ENCODE results near the gene PEPD. TPM values are rescaled to one million over a fixed set of nuclear protein-coding genes. Genes with fewer than 3 reads are reported as not detected.

Gene PEPD
- total and polyA plus RNA-seq, 10 of the 15 experiments (the other 5 are each of a cell fraction or from before 2014, with no cell fraction given) = 1.4 to 52.0 (median 20.2) TPM

- no peak for TF ChIP-seq CUX1 (IDR thresholded peaks at IDR 0.05; ENCODE audit: insufficient replicate concordance, low read depth, low read length)
These were observed 174.3 kb downstream of the PEPD start (continued) for GRCh38 chr19:33347300-33347699.

GRCh38 chr19:33346665-33347064 lies 174.9 kb downstream of the PEPD start:
- no peak overlapping the region for H3K4me3 ChIP-seq
- TF ChIP-seq BCL3 (IDR thresholded peaks at IDR 0.05; ENCODE audit: borderline replicate concordance, insufficient read depth, low read depth, low read length, poor library complexity, severe bottlenecking) (no peak), RUNX3 (IDR thresholded peaks at IDR 0.05; ENCODE audit: low read length) (no peak), ZNF217 (IDR thresholded peaks at IDR 0.05) (no peak), TCF12 (IDR thresholded peaks at IDR 0.05; ENCODE audit: low read depth, low read length) (no peak), JUND (IDR thresholded peaks at IDR 0.05; ENCODE audit: low read depth, low read length) (no peak), PAX5 (IDR thresholded peaks at IDR 0.05; ENCODE audit: borderline replicate concordance, low read depth, low read length) (no peak), ZNF24 (IDR thresholded peaks at IDR 0.05) (no peak), ZBED1 (IDR thresholded peaks at IDR 0.05; ENCODE audit: borderline replicate concordance) (no peak), TARDBP (IDR thresholded peaks at IDR 0.05; ENCODE audit: borderline replicate concordance) (no peak), NR2C2 (IDR thresholded peaks at IDR 0.05; ENCODE audit: borderline replicate concordance, control insufficient read depth, insufficient read length, low read depth) (no peak), E2F8 (IDR thresholded peaks at IDR 0.05; ENCODE audit: low read depth, partially characterized antibody) (no peak)
- ChIA-PET SMC1A (ENCODE audit: uncharacterized antibody, unreplicated experiment) (no interaction called here), RAD21 (ENCODE audit: unreplicated experiment) (no interaction called here), POLR2A (no interaction called here), CTCF (no interaction called here)
- no peak for FAIRE-seq
- no peaks in the 10 kb centered on the region for H3K4me1 ChIP-seq (ENCODE audit: control insufficient read depth, insufficient read depth, low read length)
- intact Hi-C loops (cut with micrococcal nuclease; ENCODE audit: unreplicated experiment) = no loop called here
- no peak overlapping the region for H3K4me2 ChIP-seq (ENCODE audit: control insufficient read depth, insufficient read depth)
- H3K36me3 ChIP-seq (ENCODE audit: control insufficient read depth in 2 of 2, insufficient read depth in 2 of 2, low read length in 1 of 2) = no peaks in the 10 kb centered on the region
- no peak overlapping the region for H3K9ac ChIP-seq (ENCODE audit: control insufficient read depth, insufficient read depth, low read length)
- no peaks in the 10 kb centered on the region for H3K27me3 ChIP-seq (replicated peaks in 1 of 2; ENCODE audit: control insufficient read depth in 2 of 2, insufficient read depth in 2 of 2, low read length in 1 of 2)
- no peak overlapping the region for H2AFZ ChIP-seq (ENCODE audit: control insufficient read depth, low read depth, low read length)
- no peak for DNase-seq (ENCODE audit: low read depth, low spot score)
- H4K20me1 ChIP-seq (ENCODE audit: control insufficient read depth, insufficient read depth) = no peaks in the 10 kb centered on the region
- in situ Hi-C loops (cut with MboI) = no loop called here
- no peaks in the 10 kb centered on the region for H3K9me3 ChIP-seq (replicated peaks; ENCODE audit: control insufficient read depth, insufficient read depth, low read length)
- no peak for ATAC-seq
- H3K27ac ChIP-seq (ENCODE audit: control insufficient read depth, insufficient read depth) = no peak overlapping the region
- no peaks in the 10 kb centered on the region for H3K79me2 ChIP-seq (ENCODE audit: control insufficient read depth, insufficient read depth, low read length)
- BruUV-seq (replicated peaks) = no TSS peak
